ENCODE measurements around the gene SCN3A. TPM values are rescaled to one million over a fixed set of nuclear protein-coding genes. Genes with fewer than 3 reads are reported as not detected.

Gene SCN3A
- polyA plus RNA-seq, 1 donor from 2014 or later = 161 TPM

DNA sequence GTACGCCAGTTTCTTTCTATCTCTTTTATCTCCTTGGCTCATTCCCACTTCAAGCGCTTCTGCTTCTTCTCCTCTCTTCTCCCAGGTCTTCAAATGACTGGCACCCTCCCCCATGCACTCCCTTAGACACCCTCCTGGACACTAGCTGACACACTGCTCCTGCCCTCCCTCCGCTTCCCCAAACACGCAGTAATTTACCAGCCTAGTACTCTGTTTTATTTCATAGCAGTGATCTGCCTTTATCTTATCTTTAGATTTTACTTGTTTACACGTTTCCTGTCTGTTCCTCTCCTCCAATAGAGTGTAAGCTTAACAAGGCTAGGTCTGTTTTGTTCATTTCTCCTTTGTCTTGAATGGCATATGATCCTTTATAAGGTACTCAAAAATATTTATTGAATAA, 93.9 kb downstream of the SCN3A start:
- Histone ChIP-seq H3F3A (ENCODE audit: insufficient read depth, low read length, poor library complexity, severe bottlenecking) (no peaks in the 10 kb centered on the region), H3K4me2 (ENCODE audit: low read length) (no peak overlapping the region), H3K4me3 (ENCODE audit: low read length) (no peak overlapping the region), H4K20me1 (ENCODE audit: insufficient read depth) (no peaks in the 10 kb centered on the region), H3K79me2 (replicated peaks; ENCODE audit: insufficient read depth, low read length) (no peaks in the 10 kb centered on the region), H2AFZ (ENCODE audit: low read depth, low read length) (no peak overlapping the region), H3K27ac (ENCODE audit: low read length) (no peak overlapping the region), H3K36me3 (ENCODE audit: insufficient read depth, low read length) (peaks cover 12% of the 10 kb centered on the region), H3K9ac (ENCODE audit: low read length) (no peak overlapping the region), H3K27me3 (ENCODE audit: insufficient read depth, low read depth, low read length) (no peaks in the 10 kb centered on the region), H3K9me3 (ENCODE audit: low read length) (no peaks in the 10 kb centered on the region), H3K9me2 (ENCODE audit: insufficient read depth, low read length) (no peaks in the 10 kb centered on the region)
- TF ChIP-seq TAF1 (IDR thresholded peaks at IDR 0.05; ENCODE audit: low read depth) (no peak), RAD21 (conservative IDR thresholded peaks at IDR 0.05) (no peak), EP300 (conservative IDR thresholded peaks at IDR 0.05; ENCODE audit: poor library complexity, severe bottlenecking) (no peak), EZH2 (IDR thresholded peaks at IDR 0.05; ENCODE audit: borderline replicate concordance, insufficient read depth, low read length, poor library complexity, severe bottlenecking) (no peak)
- TF ChIP-seq, protein P1, sequence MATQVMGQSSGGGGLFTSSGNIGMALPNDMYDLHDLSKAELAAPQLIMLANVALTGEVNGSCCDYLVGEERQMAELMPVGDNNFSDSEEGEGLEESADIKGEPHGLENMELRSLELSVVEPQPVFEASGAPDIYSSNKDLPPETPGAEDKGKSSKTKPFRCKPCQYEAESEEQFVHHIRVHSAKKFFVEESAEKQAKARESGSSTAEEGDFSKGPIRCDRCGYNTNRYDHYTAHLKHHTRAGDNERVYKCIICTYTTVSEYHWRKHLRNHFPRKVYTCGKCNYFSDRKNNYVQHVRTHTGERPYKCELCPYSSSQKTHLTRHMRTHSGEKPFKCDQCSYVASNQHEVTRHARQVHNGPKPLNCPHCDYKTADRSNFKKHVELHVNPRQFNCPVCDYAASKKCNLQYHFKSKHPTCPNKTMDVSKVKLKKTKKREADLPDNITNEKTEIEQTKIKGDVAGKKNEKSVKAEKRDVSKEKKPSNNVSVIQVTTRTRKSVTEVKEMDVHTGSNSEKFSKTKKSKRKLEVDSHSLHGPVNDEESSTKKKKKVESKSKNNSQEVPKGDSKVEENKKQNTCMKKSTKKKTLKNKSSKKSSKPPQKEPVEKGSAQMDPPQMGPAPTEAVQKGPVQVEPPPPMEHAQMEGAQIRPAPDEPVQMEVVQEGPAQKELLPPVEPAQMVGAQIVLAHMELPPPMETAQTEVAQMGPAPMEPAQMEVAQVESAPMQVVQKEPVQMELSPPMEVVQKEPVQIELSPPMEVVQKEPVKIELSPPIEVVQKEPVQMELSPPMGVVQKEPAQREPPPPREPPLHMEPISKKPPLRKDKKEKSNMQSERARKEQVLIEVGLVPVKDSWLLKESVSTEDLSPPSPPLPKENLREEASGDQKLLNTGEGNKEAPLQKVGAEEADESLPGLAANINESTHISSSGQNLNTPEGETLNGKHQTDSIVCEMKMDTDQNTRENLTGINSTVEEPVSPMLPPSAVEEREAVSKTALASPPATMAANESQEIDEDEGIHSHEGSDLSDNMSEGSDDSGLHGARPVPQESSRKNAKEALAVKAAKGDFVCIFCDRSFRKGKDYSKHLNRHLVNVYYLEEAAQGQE (IDR thresholded peaks at IDR 0.05; ENCODE audit: borderline replicate concordance) = no peak

- no peak overlapping the region for H3K4me3 ChIP-seq (ENCODE audit: low read length)
- no peaks in the 10 kb centered on the region for H3K9me3 ChIP-seq (ENCODE audit: low read length)
- H3K4me2 ChIP-seq (ENCODE audit: low read length) = no peak overlapping the region
- no peaks in the 10 kb centered on the region for H3K27me3 ChIP-seq (ENCODE audit: insufficient read depth, low read depth, low read length)
- H3K27ac ChIP-seq (ENCODE audit: low read length) = no peak overlapping the region
- no peaks in the 10 kb centered on the region for H3F3A ChIP-seq (ENCODE audit: insufficient read depth, low read length, poor library complexity, severe bottlenecking)
- peaks cover 15% of the 10 kb centered on the region for H3K36me3 ChIP-seq (ENCODE audit: insufficient read depth, low read length)
- no peak for TF ChIP-seq EZH2 (IDR thresholded peaks at IDR 0.05; ENCODE audit: borderline replicate concordance, insufficient read depth, low read length, poor library complexity, severe bottlenecking)
- no peak for TF ChIP-seq SMC3 (conservative IDR thresholded peaks at IDR 0.05; ENCODE audit: poor library complexity)
- no peak for TF ChIP-seq POLR2AphosphoS5 (IDR thresholded peaks at IDR 0.05)
- TF ChIP-seq, protein P1 (IDR thresholded peaks at IDR 0.05; ENCODE audit: borderline replicate concordance) = no peak
- no peak for TF ChIP-seq TAF1 (IDR thresholded peaks at IDR 0.05; ENCODE audit: low read depth)
- TF ChIP-seq EP300 (conservative IDR thresholded peaks at IDR 0.05; ENCODE audit: poor library complexity, severe bottlenecking) = no peak
- TF ChIP-seq, protein P2, sequence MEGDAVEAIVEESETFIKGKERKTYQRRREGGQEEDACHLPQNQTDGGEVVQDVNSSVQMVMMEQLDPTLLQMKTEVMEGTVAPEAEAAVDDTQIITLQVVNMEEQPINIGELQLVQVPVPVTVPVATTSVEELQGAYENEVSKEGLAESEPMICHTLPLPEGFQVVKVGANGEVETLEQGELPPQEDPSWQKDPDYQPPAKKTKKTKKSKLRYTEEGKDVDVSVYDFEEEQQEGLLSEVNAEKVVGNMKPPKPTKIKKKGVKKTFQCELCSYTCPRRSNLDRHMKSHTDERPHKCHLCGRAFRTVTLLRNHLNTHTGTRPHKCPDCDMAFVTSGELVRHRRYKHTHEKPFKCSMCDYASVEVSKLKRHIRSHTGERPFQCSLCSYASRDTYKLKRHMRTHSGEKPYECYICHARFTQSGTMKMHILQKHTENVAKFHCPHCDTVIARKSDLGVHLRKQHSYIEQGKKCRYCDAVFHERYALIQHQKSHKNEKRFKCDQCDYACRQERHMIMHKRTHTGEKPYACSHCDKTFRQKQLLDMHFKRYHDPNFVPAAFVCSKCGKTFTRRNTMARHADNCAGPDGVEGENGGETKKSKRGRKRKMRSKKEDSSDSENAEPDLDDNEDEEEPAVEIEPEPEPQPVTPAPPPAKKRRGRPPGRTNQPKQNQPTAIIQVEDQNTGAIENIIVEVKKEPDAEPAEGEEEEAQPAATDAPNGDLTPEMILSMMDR (IDR thresholded peaks at IDR 0.05; ENCODE audit: poor library complexity, severe bottlenecking) = no peak
- no peak for TF ChIP-seq MXI1 (conservative IDR thresholded peaks at IDR 0.05; ENCODE audit: poor library complexity, severe bottlenecking)
- no peak for TF ChIP-seq RAD21 (conservative IDR thresholded peaks at IDR 0.05)
- no peak overlapping the region for H3K9ac ChIP-seq (ENCODE audit: low read length)
- no peaks in the 10 kb centered on the region for H4K20me1 ChIP-seq (ENCODE audit: insufficient read depth)
- no peaks in the 10 kb centered on the region for H3K79me2 ChIP-seq (replicated peaks; ENCODE audit: insufficient read depth, low read length)
- H2AFZ ChIP-seq (ENCODE audit: low read depth, low read length) = no peak overlapping the region
- H3K9me2 ChIP-seq (ENCODE audit: insufficient read depth, low read length) = no peaks in the 10 kb centered on the region
Measured at GRCh38 chr2:165105926-165106325, 97.9 kb downstream of the SCN3A start.

Measured in neural cell (in vitro differentiated cells).